ENCODE results near the gene GNG13.
"Not testable (repeated sequence)": the region's sequence is repeated elsewhere in the genome, so short reads cannot be mapped to it uniquely, and the experiment has no call there.

The GNG13 gene

DNA sequence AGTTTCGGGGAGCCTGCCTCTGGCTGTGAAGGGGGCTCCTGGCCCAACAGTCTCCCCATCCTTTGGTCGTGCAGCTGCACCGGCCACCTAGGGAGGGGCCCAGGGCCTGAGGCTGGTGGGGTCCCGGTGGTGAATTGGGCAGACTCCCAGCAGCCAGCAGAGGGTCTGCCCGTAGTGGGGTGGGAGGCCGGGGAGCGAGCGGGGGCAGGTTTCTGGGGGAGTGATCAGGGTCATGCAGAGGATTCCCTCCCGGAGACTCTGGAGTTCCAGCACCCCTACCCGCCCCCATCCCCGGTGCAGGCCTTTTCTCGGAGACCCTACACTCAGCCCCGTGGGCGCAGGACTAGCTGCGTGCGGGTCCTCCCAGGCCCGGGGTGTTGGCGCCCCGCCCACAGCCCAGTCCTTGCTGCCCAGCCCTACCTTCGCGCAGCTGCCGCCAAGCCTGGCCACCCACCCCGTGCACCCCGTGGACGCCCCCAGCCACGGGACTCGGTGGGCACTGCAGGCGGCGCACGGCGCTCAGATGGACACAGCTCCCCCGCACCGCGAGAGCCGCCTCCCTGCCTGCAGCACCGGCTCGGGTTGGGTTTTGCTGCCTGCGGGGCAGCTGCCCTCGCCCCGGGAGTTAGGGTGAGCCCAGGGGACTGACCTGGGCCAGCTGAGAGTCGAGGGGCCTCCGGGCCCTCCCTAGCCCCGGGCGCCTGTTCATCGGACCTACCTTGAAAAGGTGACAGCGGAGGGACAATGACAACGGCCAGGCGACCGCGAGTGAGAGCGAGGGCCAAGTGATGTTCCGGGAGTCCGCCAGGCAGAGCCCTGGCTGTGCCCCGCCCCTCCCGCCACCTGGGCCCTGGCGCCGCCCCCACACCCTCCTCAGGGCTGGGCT, at the start of gene GNG13:
Gene GNG13 (minus strand): TSS at position 787 of the 886 bp plus-strand sequence. CDS start 1,657 bp downstream, outside the sequence.
- DNase-seq = no peak

DNA sequence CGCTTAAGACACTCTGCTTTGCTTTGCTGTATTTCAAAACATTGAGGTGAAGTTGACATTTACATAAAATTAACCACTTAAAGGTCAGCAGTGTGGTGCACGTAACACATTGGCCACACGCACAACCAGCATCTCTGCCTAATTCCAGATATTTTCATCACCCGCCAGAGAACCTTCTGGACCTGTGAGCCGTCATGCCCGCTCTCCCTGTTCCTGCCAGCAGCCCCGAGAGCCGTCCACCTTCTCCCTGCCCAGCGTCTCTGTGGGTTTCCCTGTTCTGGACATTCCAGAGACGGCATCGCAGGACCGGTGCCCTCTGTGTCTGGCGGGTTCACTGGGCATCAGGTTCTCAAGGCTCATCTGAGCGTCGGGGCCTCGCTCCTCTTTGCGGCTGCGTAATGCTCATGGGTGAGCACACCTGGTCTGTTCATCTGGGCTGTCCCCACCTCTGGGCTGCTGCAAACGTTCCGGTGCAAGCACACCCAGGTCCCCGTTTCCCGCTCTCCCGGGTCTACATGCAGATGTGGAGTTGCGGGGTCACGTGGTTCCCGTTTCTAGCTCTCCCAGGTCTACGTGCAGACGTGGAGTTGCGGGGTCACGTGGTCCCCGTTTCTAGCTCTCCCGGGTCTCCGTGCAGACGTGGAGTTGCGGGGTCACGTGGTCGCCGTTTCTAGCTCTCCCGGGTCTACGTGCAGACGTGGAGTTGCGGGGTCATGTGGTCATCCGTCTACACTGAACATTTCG, 48.1 kb upstream of the GNG13 start:
- DNase-seq = no peak

DNA sequence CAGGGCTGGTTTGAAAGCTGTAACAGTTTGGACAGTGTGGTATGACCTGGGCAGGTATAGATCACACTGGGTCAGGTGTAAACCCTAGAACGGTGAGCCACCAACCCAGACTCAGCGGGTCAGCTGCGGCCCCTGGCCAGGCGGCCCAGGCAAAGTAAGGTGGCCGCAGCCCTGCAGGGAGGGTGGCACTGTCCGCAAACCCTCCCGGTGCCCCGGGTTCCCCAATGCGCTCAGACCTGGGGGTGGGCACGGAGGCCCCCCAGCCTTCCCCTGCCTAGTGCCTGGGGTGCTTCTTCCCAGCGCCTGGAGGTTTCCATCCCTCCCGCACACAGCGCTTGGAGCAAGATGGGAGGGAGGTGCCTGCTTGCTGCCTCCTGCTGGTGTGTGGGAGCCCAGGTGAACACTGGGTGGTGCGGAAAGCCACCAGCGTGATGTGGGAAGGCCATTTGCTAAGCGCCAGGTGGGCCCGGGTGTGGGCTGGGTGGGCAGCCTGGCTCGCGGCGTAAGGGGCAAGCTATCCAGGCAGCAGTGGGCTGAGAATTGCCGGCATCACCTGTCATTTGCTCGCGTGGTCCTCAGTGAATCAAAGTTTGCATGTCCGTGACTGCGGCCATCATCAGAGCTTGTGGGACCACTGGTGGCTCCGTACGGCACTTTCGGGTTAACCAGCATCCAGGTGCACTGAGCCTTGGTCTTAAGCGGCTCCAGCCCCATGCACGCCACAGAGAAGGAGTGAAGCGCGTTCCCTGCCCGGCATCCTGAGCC, 47.3 kb upstream of the GNG13 start:
- no peak for DNase-seq

DNA sequence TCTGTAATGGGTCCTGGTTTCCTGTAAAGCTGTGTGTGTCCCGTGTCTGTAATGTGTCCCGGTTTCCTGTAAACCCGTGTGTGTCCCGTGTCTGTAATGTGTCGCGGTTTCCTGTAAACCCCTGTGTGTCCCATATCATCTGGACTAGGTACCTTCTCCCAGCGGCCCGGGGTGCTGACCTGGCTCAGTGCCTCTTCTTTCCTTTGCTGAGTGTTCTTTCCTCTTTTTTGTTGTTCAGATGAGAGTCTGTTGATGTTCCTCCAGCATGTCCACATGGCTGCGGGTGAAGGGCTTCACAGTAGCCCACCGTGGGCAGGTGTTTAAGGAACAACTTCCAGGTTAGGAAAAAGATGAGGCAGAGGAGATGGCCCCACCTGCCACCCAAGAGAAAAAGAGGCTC, 46.6 kb upstream of the GNG13 start:
- no peak for DNase-seq

DNA sequence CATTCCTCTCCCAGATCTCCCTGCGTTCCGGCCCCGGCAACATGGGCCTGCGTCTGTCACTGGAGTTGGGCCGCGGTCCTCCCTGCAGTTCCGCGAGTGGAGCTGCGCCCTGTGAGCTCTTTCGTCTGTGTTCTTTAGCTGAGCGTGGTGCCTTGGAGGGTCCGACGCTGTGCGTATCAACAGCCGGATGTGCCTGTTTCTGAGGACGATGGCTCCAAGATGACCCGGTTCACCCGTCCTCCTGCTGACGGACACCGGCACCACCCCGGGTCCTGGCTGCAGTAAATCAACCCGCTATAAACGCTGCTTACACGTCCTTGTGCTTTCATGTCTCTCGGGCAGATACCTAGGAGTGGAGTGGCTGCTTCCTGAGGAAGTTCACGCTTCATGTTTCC, 44.8 kb upstream of the GNG13 start:
- no peak for DNase-seq

DNA sequence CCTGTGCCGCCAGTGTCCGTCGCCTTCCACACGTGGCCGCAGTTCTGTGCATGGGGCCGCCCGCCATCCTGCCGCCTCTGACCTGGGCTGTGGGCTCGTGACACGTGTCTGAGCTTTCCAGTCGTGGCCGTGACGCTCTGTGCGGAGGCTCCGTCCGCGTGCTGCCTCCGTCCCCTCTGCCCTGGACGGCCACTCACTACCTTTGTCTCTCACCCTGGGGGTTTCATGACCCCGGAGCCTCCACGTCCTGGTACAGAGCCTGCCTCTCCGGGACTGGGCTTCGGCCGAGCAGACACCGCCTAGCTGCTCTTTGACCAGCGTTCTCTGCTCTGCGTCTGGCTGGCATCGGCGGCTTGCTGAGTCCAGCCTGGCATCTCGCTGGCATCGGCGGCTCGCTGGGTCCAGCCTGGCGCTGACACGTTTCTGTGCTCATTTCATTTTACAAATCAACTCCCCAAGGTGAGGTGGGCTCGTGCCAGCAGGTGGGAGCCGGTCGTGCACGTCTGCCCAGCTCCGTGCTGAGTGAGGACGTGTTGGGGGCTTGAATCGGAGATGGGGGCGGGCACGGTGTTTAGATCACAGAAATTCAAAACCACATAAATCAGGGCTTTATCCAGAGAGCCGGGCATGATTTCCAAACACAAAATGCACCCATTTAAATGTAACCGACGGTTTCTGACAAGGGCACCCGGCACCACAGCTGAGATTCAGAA, 44.3 kb upstream of the GNG13 start:
- no peak for DNase-seq

- no peak for DNase-seq
Measured at GRCh38 chr16:843771-844170, 43.2 kb upstream of the GNG13 start.

GRCh38 chr16:842711-843560, 42.4 kb upstream of the GNG13 start:
- no peak for DNase-seq

GRCh38 chr16:842061-842476, 41.5 kb upstream of the GNG13 start:
- no peak for DNase-seq

- no peak for DNase-seq
Measured at GRCh38 chr16:841455-842060, 41.0 kb upstream of the GNG13 start.

- DNase-seq = no peak
Measured at GRCh38 chr16:840561-841454, 40.3 kb upstream of the GNG13 start.

DNA sequence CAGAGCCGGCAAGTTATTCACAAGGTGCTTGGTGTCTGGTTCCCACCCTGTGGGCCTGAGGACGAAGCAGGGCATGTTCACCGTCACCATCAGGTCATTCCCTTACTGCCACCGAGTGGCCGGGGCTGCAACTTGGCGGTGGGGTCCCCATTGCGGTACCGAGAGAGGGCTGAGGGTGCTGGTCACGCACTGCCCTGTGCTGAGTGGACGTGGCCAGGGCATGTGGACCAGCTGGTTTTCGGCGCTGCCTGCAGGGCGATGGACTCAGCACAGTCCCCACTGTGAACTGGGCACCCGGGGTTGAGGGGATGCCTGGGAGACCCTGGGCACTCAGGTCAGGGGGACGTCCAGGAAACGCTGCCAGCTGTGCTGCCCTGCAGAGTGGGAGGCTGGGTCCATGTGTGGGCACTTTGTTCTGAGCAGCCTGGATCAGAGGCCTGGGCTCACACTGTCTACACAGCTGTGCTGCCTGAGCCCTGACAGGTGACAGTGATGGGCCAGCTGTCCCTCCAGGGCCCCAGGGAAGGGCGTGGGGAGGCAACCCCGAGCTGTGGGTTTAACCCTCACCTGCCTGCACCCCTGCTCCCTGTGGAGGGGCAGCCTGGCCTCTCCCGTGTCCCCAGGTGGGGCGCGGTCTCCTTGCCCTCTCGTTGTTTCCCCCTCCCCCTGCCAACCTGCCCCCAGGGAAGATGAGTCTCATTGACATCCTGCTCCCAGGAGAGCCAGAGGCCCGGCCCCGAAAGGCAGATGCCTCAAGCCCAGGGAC, 39.3 kb upstream of the GNG13 start:
- DNase-seq = no peak

- no peak for DNase-seq
Measured at GRCh38 chr16:838741-839140, 38.2 kb upstream of the GNG13 start.

GRCh38 chr16:836822-837221, 36.3 kb upstream of the GNG13 start:
- DNase-seq = not testable (repeated sequence)

DNA sequence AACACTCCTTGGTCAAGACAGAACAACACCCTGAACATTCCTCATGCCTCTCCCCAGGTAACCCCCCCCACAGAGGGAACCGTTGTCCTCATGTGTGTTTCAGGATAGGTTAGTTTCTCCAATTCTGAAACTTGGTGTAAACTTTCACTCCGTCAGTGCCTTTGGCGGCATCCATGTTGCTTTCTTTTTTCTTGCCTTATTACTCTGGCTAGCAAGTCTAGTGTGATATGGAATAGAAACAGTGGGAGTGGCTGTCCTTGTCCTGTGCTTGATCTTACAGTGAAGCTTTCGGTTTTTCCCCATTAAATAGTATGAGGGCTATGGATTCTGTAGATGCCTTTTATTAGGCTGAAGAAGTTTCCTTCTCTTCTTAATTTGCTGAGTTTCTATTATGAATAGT, 35.7 kb upstream of the GNG13 start:
- no peak for DNase-seq

DNA sequence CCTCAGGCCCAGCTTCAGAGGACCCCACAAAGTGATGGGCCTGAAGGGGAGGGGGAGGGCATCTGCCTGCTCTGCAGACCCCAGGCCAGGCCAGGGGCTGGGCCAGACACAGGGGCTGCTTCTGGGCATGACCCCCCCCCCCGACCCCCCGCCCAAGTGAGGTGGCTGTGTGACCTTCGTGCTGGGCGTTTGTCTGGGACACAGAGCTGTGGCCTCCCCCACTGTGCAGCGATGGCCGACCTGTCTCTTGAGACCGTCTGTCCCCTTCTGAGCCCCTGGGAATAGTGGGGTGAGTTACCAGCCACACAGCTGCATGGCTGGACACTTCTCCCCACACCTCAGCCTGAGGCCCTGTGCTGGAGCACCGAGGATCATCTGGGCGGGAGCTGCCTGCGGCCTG, 34.8 kb upstream of the GNG13 start:
- no peak for DNase-seq

DNA sequence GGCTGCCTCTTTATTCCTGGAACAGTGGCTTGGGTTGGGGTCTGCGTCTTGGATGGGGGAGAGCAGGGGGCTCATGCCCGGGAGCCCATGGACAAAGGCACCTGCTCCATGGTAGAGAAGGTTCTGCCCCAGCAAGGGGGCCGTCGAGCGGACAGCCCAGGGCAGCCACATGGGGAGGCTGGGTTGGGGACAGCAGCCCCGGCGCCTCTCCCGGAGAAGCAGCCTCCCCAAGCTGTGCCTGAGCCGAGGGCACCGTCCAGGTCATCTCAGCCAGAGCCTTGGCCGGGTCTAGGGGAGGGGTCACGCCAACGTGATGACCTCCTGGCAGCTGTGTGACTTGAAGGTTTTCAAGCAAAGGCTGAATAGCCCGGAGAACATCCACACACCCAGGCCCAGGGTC, 32.9 kb upstream of the GNG13 start:
- DNase-seq = no peak

- no peak for DNase-seq
Measured at GRCh38 chr16:832652-833336, 32.3 kb upstream of the GNG13 start.
